Loucy (cell line): ENCODE measurements around the gene MAT2A.
A peak's percentile ranks its signal among the peaks of the same experiment; 100 is the strongest.
"Not testable (repeated sequence)": the region's sequence is repeated elsewhere in the genome, so short reads cannot be mapped to it uniquely, and the experiment has no call there.

ENCODE experiments used
- H2AFZ ChIP-seq: fragments of 200-600 bp; sonication (generic); 2 replicates; pipeline ENCODE4 v1.6.0; 2016; ENCODE audit warnings: antibody characterized with exemption, mild to moderate bottlenecking, low read length, moderate library complexity
- H3F3A ChIP-seq: fragments of 200-600 bp; 2 replicates; pipeline ENCODE4 v1.6.0; 2016; ENCODE audit warnings: antibody characterized with exemption, low read depth, mild to moderate bottlenecking
- H3K27me3 ChIP-seq: fragments of 200-600 bp; sonication (generic); 2 replicates; pipeline ENCODE4 v1.6.1; 2014; ENCODE audit warnings: low read length, mild to moderate bottlenecking; ENCODE audit not compliant: insufficient read depth, poor library complexity, severe bottlenecking
- H3K36me3 ChIP-seq: fragments of 200-600 bp; sonication (generic); 2 replicates; pipeline ENCODE4 v1.6.1; 2016; ENCODE audit warnings: low read length; ENCODE audit not compliant: insufficient read depth
- H3K4me1 ChIP-seq: fragments of 200-600 bp; sonication (generic); 2 replicates; pipeline ENCODE4 v1.5.1; 2014; ENCODE audit warnings: low read length, mild to moderate bottlenecking; ENCODE audit not compliant: insufficient read depth, poor library complexity, severe bottlenecking
- H3K4me2 ChIP-seq: fragments of 200-600 bp; sonication (generic); 2 replicates; pipeline ENCODE4 v1.6.0; 2014; ENCODE audit warnings: antibody characterized with exemption, low read length, low read depth, mild to moderate bottlenecking; ENCODE audit not compliant: poor library complexity, severe bottlenecking
- H3K4me3 ChIP-seq: fragments of 200-600 bp; sonication (generic); 2 replicates; pipeline ENCODE4 v1.5.1; 2014; ENCODE audit warnings: low read length, mild to moderate bottlenecking, mixed read lengths; ENCODE audit not compliant: poor library complexity, severe bottlenecking
- H3K79me2 ChIP-seq: fragments of 200-600 bp; sonication (generic); 2 replicates; pipeline ENCODE4 v1.6.1; 2014; ENCODE audit warnings: low read length; ENCODE audit not compliant: insufficient read depth
- H3K9ac ChIP-seq: fragments of 200-600 bp; sonication (generic); 2 replicates; pipeline ENCODE4 v1.6.0; 2014; ENCODE audit warnings: mild to moderate bottlenecking, low read depth, low read length, moderate library complexity; ENCODE audit not compliant: poor library complexity, severe bottlenecking
- H3K9me2 ChIP-seq: fragments of 200-600 bp; sonication (generic); replicated peaks from 2 replicates; pipeline ENCODE4 v1.6.1; 2016; ENCODE audit warnings: low read depth, low read length, mixed read lengths
- H3K9me3 ChIP-seq: fragments of 200-600 bp; sonication (generic); 2 replicates; pipeline ENCODE4 v1.6.1; 2014; ENCODE audit warnings: mild to moderate bottlenecking, antibody characterized with exemption, low read length, low read depth; ENCODE audit not compliant: insufficient read depth
- H4K20me1 ChIP-seq: fragments of 200-600 bp; sonication (generic); 2 replicates; pipeline ENCODE4 v1.6.0; 2014; ENCODE audit warnings: antibody characterized with exemption, low read length, mild to moderate bottlenecking; ENCODE audit not compliant: insufficient read depth, poor library complexity, severe bottlenecking
- EZH2phosphoT487 ChIP-seq: fragments of 200-600 bp; IDR thresholded peaks from 2 replicates; pipeline ENCODE4 v1.6.1; 2018; ENCODE audit warnings: antibody characterized with exemption, mild to moderate bottlenecking, moderate library complexity, borderline replicate concordance
- TF ChIP-seq, protein P1 (sequence below): fragments of 200-600 bp; sonication (generic); conservative IDR thresholded peaks from 2 replicates; pipeline ENCODE4 v1.5.1; 2014; ENCODE audit warnings: mild to moderate bottlenecking, antibody characterized with exemption, low read length

The MAT2A gene

DNA sequence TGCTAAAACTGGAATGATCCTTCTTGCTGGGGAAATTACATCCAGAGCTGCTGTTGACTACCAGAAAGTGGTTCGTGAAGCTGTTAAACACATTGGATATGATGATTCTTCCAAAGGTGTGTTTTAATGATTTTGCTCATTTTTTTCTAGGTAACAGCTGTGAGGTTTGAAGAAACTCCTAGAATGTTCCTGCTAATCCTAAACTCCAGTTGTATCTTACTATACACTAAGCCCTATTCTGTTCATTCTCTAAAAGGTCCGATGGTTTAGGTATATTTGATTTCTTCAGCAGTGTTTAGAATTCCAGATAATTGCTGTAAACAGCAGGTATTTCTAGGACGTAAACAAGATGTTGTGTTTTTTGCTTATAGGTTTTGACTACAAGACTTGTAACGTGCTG lies 2.3 kb downstream of the MAT2A start:
- peaks cover 69% of the 10 kb centered on the region for H4K20me1 ChIP-seq

DNA sequence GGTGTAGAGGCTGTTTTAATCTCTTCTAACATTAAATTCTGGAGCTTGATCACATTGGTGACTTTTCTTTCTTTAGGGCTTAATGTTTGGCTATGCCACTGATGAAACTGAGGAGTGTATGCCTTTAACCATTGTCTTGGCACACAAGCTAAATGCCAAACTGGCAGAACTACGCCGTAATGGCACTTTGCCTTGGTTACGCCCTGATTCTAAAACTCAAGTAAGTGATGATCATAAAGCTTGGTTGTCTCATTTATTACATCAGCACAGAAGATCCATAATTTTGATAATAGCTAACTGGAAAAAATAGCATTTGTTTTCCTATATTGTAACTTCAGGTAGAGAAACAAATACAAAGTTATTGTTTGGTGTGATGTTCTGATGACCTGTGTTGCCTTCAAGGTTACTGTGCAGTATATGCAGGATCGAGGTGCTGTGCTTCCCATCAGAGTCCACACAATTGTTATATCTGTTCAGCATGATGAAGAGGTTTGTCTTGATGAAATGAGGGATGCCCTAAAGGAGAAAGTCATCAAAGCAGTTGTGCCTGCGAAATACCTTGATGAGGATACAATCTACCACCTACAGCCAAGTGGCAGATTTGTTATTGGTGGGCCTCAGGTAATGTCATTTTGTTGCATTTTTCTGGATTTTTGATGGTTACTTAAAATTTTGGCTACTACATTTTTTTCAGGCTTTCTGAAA lies 2.9 kb downstream of the MAT2A start:
- H3K4me2 ChIP-seq, result peak overlapping the region; percentile 97
- no peaks in the 10 kb centered on the region for H3K9me3 ChIP-seq
- H3K9me2 ChIP-seq, result no peaks in the 10 kb centered on the region
- TF ChIP-seq, protein P1, sequence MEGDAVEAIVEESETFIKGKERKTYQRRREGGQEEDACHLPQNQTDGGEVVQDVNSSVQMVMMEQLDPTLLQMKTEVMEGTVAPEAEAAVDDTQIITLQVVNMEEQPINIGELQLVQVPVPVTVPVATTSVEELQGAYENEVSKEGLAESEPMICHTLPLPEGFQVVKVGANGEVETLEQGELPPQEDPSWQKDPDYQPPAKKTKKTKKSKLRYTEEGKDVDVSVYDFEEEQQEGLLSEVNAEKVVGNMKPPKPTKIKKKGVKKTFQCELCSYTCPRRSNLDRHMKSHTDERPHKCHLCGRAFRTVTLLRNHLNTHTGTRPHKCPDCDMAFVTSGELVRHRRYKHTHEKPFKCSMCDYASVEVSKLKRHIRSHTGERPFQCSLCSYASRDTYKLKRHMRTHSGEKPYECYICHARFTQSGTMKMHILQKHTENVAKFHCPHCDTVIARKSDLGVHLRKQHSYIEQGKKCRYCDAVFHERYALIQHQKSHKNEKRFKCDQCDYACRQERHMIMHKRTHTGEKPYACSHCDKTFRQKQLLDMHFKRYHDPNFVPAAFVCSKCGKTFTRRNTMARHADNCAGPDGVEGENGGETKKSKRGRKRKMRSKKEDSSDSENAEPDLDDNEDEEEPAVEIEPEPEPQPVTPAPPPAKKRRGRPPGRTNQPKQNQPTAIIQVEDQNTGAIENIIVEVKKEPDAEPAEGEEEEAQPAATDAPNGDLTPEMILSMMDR, result no peak
- TF ChIP-seq EZH2phosphoT487, result no peak
- H3K27me3 ChIP-seq, result peaks cover 4% of the 10 kb centered on the region
- no peak overlapping the region for H2AFZ ChIP-seq
- peak overlapping the region; percentile 100 for H3K9ac ChIP-seq
- peaks cover 73% of the 10 kb centered on the region for H3K79me2 ChIP-seq
- peaks cover 15% of the 10 kb centered on the region for H3F3A ChIP-seq
- H3K4me3 ChIP-seq, result peak overlapping the region; percentile 93
- peaks cover 67% of the 10 kb centered on the region for H3K36me3 ChIP-seq
- peaks cover 74% of the 10 kb centered on the region for H4K20me1 ChIP-seq
- peaks cover 37% of the 10 kb centered on the region for H3K4me1 ChIP-seq

More for the DNA sequence above, 2.3 kb downstream of the MAT2A start:
- Histone ChIP-seq H3K79me2 (peaks cover 80% of the 10 kb centered on the region), H2AFZ (no peak overlapping the region), H3K27me3 (peaks cover 4% of the 10 kb centered on the region), H3K9me3 (no peaks in the 10 kb centered on the region), H3F3A (peaks cover 11% of the 10 kb centered on the region; the same call in 1 of the 2 replicates), H3K9ac (peak overlapping the region; percentile 100), H3K4me1 (peaks cover 43% of the 10 kb centered on the region), H3K4me2 (peak overlapping the region; percentile 97), H3K36me3 (peaks cover 63% of the 10 kb centered on the region), H3K4me3 (peak overlapping the region; percentile 93), H3K9me2 (no peaks in the 10 kb centered on the region)
- TF ChIP-seq, protein P1, result no peak
- no peak for TF ChIP-seq EZH2phosphoT487

DNA sequence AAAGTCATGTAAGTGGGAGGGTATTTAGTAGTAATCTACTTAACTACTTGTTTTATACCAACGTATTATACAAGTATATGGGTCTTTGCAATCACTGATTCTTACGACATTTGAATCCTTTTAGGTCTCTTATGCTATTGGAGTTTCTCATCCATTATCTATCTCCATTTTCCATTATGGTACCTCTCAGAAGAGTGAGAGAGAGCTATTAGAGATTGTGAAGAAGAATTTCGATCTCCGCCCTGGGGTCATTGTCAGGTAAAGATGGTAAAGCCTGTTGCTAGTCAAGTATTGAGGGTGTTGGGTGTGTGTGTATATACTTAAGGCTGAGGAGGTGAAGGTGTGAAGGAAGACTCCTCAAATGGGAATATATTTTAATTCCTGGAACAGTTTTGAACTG lies 3.8 kb downstream of the MAT2A start:
- Histone ChIP-seq H3K79me2 (peaks cover 65% of the 10 kb centered on the region), H3K4me3 (peak overlapping the region; percentile 93)

DNA sequence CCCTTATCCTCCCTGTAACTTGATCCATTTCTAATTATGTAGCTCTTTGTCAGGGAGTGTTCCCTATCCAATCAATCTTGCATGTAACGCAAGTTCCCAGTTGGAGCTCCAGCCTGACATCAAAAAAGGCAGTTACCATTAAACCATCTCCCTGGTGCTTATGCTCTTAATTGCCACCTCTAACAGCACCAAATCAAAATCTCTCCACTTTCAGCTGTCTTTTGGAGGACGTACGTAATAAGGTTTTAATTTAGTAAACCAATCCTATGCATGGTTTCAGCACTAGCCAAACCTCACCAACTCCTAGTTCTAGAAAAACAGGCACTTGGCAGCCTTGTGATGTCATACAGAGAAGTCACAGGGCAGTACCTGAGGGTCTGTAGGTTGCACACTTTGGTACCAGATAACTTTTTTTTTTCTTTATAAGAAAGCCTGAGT lies 5.3 kb downstream of the MAT2A start:
- Histone ChIP-seq H3K4me2 (peak overlapping the region; percentile 97), H3K79me2 (peaks cover 56% of the 10 kb centered on the region), H3K4me1 (peaks cover 32% of the 10 kb centered on the region), H3K36me3 (peaks cover 68% of the 10 kb centered on the region), H4K20me1 (peaks cover 73% of the 10 kb centered on the region), H3K4me3 (peak overlapping the region; percentile 15), H3F3A (peaks cover 35% of the 10 kb centered on the region)
- not testable (repeated sequence) for H3K27me3 ChIP-seq, H3K9me2 ChIP-seq, H3K9ac ChIP-seq, H3K9me3 ChIP-seq, H2AFZ ChIP-seq

More for the DNA sequence above, 3.8 kb downstream of the MAT2A start:
- Histone ChIP-seq H3K9ac (peak overlapping the region; percentile 100), H4K20me1 (peaks cover 75% of the 10 kb centered on the region), H3K27me3 (peaks cover 4% of the 10 kb centered on the region), H3K9me2 (no peaks in the 10 kb centered on the region), H3K4me2 (peak overlapping the region; percentile 97), H3K36me3 (peaks cover 68% of the 10 kb centered on the region), H3K9me3 (no peaks in the 10 kb centered on the region), H3K4me1 (peaks cover 32% of the 10 kb centered on the region), H2AFZ (no peak overlapping the region), H3F3A (peaks cover 23% of the 10 kb centered on the region)
- TF ChIP-seq, protein P1, result no peak
- TF ChIP-seq EZH2phosphoT487, result no peak

DNA sequence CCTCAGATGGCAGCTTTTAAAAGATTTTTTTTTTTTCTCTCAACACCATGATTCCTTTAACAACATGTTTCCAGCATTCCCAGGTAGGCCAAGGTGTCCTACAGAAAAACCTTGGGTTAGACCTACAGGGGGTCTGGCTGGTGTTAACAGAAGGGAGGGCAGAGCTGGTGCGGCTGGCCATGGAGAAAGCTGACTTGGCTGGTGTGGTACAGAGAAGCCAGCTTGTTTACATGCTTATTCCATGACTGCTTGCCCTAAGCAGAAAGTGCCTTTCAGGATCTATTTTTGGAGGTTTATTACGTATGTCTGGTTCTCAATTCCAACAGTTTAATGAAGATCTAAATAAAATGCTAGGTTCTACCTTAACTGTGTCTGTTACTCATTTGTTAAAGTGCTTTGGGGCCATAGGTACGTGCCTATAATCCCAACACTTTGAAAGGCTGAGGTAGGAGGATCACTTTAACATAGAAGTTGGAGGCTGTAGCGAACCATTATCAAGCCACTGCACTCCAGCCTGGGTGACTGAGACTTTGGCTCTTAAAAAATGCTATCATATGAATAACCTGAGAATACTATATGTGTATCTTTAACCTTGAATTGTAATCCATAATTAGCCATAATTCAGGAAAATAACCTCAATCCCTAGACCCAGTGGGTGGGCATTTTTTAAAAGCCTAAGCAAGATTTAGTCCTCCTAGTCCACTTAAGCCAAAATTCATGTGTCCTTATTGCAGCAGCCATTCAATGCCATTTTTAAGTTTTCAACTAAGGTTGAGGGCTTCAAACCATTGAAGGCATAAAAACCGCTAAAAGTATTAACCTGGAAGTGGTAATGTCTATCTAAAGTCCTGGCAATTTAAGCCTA lies 6.2 kb downstream of the MAT2A start:
- H3K4me3 ChIP-seq, H2AFZ ChIP-seq, H3K9me3 ChIP-seq, H3K27me3 ChIP-seq, H3K9me2 ChIP-seq, H3K9ac ChIP-seq: not testable (repeated sequence)
- peaks cover 48% of the 10 kb centered on the region for H3K79me2 ChIP-seq
- peak overlapping the region; percentile 97 for H3K4me2 ChIP-seq
- peaks cover 32% of the 10 kb centered on the region for H3K4me1 ChIP-seq
- H3F3A ChIP-seq, result peaks cover 35% of the 10 kb centered on the region
- H3K36me3 ChIP-seq, result peaks cover 70% of the 10 kb centered on the region
- H4K20me1 ChIP-seq, result peaks cover 64% of the 10 kb centered on the region
